ENCODE data around the gene STX16.
A peak's percentile ranks its signal among the peaks of the same experiment; 100 is the strongest.

The STX16 gene

GRCh38 chr20:58650776-58651558, at the start of gene STX16:
Gene STX16, plus strand, starts transcription at chr20:58651283. Its CDS starts 724 bp downstream, at chr20:58652007.
- intact Hi-C loops (cut with DNase I): loop anchor here (1.0 to 10.0 kb wide), 4 partner anchors 41 to 414 kb away; partner anchors contain the start of genes GNAS, GNAS-AS1, NPEPL1 and VAPB
- peak; percentile 78 to 97 (median 86) for DNase-seq

DNA sequence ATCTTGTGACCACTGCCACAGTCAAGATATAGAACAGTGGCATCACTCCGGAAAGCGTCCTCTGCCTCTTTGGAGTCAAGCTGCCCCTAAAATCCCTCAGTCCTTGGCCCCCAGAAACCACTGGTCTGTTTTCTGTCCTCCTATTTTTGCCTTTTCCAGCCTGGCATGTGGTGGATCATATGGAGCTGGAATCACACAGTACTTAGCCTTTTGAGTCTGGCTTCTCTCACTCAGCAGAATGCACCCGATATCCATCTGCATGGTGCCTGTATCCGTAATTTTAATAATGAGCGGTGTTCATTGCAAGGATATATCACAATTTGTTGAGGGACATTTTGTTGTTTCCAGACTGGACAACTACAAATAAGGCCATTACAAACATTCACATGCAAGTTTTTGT, 49.0 kb upstream of the STX16 start:
- DNase-seq: peak in 2 of 10 donors; percentile 2 to 15
- intact Hi-C loops (cut with DNase I): no loop called here

- intact Hi-C loops (cut with DNase I): no loop called here
- peak in 2 of 10 donors; percentile 25 to 46 for DNase-seq
Measured at GRCh38 chr20:58603721-58604120, 47.4 kb upstream of the STX16 start.

- peak in 2 of 10 donors; percentile 62 to 72 for DNase-seq
- intact Hi-C loops (cut with DNase I): no loop called here
Measured at GRCh38 chr20:58604128-58604881, 46.8 kb upstream of the STX16 start.

- peak in 2 of 10 donors; percentile 51 to 54 for DNase-seq
- intact Hi-C loops (cut with DNase I): no loop called here
Measured at GRCh38 chr20:58605292-58606065, 45.6 kb upstream of the STX16 start.

GRCh38 chr20:58606184-58606583, 44.9 kb upstream of the STX16 start:
- intact Hi-C loops (cut with DNase I): no loop called here
- DNase-seq: peak in 2 of 10 donors; percentile 53 to 73

DNA sequence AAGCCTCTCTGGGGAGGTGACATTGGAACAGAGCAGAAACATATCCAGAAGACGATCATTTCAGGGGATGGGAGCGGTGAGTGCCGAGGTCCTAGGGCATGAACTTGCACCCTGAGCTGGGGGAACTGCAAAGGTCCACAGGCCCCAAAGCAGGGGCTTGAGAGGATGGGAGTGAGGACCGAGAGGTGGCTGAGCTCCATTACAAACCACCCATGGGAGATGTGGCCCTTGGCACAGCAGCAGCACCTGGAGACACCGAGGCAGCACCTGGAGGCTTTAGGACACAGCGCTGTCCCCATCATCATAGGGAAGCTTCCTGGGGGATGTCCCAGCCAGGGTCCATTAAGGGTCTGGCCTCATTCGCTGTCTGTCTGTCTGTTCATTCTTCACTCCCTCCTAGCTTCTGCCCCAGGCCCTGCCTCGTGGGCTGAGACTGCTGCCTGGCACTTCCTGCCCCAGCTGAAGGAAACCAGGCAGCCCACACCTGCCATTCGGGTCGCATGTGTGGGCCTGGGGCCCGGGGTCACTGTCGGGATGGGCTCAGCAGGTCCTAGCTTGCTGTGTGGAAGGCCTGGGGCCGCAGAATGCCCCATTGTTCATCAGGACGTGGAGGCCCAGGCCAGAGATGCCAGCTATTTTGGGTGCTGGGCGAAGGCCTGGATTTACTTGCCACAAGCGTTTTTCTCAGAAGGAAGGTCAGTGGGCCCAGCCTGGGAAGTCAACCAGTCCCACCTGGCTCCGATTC, 42.8 kb upstream of the STX16 start:
- DNase-seq: peak in 2 of 10 donors; percentile 62 to 71
- intact Hi-C loops (cut with DNase I): no loop called here

DNA sequence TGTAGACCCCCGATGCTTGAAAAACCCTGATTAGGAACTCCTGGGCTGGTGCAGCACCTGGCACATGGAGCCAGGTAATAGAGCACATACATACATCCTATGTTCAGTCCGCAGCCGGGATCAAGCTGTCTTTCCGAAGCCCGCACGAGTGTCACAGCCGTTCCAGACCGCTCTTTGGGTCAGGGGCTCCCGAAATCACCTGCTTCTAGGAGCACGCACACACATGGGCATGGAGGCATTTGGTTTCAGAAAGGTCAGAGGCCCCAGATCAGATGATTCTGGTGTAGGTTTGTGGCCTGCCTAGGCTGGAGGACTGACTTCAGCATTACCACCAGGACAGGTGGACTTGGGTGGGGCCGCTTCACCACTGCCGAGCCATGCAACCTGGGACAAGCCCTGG, 42.1 kb upstream of the STX16 start:
- peak in 2 of 10 donors; percentile 72 to 74 for DNase-seq

GRCh38 chr20:58610071-58610800, 40.8 kb upstream of the STX16 start:
- intact Hi-C loops (cut with DNase I): no loop called here
- peak in 2 of 10 donors; percentile 76 to 84 for DNase-seq

More for the DNA sequence above, 42.1 kb upstream of the STX16 start:
- intact Hi-C loops (cut with DNase I): no loop called here

GRCh38 chr20:58610811-58611210, 40.3 kb upstream of the STX16 start:
- DNase-seq: peak in 2 of 10 donors; percentile 41 to 59
- intact Hi-C loops (cut with DNase I): no loop called here

DNA sequence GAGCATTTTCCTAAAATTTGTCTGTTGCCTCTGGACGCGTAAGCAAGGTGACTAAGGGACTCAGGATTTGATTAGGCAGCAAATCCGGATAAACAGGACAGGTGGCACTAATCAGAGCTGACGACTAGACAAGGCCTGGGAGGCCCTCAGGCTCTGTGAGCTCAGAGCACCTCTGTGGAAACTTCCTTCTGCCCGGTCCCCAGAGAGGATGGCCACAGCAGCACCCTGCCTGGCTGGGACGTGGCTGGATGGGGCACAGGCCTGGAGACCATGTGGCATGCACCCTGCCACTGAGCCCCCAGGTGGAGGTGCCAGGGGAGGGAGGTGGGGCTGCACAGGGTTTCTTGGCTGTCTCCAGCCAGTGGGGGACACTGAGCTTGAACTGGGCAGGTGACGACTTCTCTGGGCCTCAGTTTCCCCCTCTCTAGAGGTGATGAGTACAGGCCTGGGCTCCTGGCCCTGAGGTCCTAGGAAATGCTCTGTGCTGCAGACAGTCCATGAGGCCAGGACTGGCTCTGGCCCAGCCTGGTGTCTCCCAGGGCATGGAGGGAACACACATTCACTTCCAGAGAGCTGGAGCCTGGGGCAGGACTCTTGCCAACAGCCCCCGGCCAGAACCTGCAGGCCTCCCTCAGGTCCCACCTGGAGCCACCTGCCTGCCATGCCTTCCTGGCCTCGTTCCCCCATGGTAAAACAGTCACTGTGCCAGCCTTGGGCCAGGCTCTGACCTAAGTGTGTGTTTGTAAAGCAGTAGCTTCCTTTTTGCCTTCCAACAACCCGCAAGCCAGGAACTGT, 39.6 kb upstream of the STX16 start:
- intact Hi-C loops (cut with DNase I): no loop called here
- peak in 2 of 10 donors; percentile 65 to 70 for DNase-seq

GRCh38 chr20:58612121-58612691, 38.9 kb upstream of the STX16 start:
- DNase-seq: peak in 2 of 10 donors; percentile 46 to 53
- intact Hi-C loops (cut with DNase I): no loop called here

DNA sequence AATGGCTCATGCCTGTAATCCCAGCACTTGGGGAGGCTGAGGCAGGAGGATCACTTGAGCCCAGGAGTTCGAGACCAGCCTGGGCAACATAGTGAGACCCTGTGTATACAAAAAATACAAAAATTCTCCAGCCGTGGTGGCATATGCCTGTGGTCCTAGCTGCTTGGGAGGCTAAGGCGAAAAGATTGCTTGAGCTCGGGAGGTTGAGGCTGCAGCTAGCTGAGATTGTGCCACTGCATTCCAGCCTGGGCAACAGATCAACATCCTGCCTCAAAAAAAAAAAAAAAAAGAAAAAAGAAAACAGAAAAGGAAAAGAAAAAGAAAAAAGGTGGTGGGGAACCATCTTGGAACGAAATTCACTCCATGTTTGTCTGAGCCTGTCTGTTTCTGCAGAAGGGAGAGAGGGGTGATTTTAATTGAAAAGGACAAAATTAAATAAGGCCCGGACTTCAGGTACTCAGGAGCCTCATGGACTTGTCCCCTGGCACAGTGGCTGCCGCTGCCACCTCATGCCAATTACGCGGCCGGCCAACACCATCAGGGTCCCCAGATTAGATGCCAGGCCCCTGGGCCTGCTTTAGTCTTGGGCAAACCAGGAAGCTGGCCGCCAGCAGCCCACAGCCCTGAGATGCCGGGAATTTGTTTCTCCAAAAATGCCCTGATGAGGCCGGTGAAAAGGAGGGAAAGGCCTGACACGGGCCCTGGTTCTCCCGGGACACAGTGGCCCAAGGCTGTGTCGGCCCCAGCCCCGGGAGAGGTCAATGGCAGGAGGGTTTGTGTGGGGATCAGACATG, 37.8 kb upstream of the STX16 start:
- intact Hi-C loops (cut with DNase I): no loop called here
- DNase-seq: peak in 2 of 10 donors; percentile 75 to 86

DNA sequence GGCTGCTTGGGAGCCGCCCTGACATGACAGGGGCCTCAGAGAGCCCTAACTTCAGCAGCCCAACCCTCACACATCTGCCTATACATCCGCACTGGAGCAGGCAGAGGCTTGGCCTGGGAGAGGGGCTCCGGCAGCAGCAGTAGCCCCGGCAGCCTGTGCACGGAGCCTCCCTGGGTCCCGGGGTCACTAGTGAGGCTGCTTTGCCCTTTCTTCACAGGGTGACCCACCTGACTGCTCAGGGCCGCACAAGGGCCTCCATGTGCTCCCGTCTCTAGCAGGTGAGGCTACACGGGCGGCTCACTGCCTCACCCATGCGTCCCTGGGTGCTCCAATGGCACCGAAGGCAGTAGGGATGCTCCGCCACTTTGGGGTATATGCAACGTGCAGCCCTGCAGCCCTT, 36.7 kb upstream of the STX16 start:
- intact Hi-C loops (cut with DNase I): no loop called here
- DNase-seq: peak in 2 of 10 donors; percentile 63 to 77

- intact Hi-C loops (cut with DNase I): no loop called here
- peak in 2 of 10 donors; percentile 63 to 72 for DNase-seq
Measured at GRCh38 chr20:58614984-58615760, 35.9 kb upstream of the STX16 start.

DNA sequence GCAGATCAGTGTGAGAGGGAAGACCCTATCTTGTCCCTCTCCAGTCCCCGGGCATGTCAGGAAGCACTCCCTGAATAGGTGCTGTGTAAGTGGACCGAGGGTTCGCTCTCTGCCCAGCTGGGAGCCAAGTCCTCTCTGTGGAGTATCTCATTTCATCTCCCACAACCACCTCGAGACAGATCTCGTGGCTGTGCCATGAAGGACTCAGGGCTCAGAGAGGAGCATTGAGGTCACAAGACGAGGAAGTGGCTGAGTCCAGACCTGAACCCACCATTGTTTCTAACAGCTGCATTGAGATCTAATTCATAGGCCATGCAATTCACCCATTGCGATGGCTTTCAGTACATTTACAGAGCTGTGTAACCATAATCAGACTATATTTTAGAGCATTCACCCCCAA, 34.7 kb upstream of the STX16 start:
- intact Hi-C loops (cut with DNase I): no loop called here
- peak in 1 of 10 donors; percentile 45 for DNase-seq
